MM.1S (cell line): ENCODE measurements around the gene FGF1.

ENCODE experiments used
- CTCF ChIP-seq: fragments of 300-600 bp; sonication (generic); IDR thresholded peaks from 2 replicates; pipeline ENCODE4 v1.5.1; 2016; ENCODE audit warnings: antibody characterized with exemption, low read length, mixed read lengths
- EZH2 ChIP-seq: fragments of 300-600 bp; sonication (generic); optimal IDR thresholded peaks from 2 replicates; pipeline ENCODE3; 2017; ENCODE audit warnings: low read depth, mild to moderate bottlenecking, antibody characterized with exemption, low read length, mixed read lengths
- EZH2phosphoT487 ChIP-seq: fragments of 300-600 bp; sonication (generic); IDR thresholded peaks from 2 replicates; pipeline ENCODE4 v1.6.1; 2018; ENCODE audit warnings: antibody characterized with exemption, low read length

- TF ChIP-seq CTCF (no peak), EZH2phosphoT487 (no peak), EZH2 (no peak)
Measured at GRCh38 chr5:142674531-142675469, 11.1 kb downstream of the FGF1 start.
